ENCODE measurements around the gene CDCA4.

The CDCA4 gene

DNA sequence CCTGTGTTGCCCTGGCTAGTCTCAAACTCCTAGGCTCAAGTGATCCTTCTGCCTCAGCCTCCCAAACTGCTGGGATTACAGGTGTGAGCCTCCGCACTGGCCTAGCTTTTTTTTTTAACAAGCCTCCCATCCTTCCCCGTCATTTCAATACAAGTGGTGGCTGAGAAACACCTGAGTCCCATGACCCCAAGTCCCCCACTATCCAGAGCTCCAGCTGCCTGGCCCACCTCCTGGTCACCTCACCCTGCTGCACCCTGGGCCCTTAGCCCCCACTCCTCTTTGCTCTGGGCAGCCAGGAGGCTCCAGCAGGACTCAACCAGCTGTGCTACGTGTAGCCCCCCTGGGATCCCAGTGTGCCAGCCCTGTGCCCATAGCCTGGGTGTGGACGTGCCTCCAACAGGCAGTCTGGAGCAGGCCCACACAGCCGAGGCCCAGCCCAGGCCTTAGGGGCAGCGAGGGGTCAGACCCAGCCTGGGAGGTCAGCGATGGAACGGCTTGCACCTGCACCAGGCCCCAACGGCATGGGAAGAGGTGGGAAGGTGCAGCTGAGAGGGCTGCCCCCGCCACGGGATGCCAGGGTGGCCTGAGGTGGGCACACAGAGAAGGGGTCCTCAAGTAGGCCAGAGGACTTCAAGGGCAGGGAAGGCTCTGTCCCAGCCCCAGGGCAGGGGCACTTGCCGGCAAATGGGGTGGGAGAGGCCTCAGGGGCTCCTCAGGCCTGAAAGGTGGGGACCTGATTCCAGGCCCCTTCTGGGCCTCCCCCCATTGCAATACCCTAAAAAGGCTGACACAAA, 49.2 kb downstream of the CDCA4 start:
- TF ChIP-seq POLR2AphosphoS5 (IDR thresholded peaks at IDR 0.05; ENCODE audit: low read depth, low read length) (no peak), SIN3A (IDR thresholded peaks at IDR 0.05; ENCODE audit: borderline replicate concordance, insufficient read depth, low read length) (no peak), FOXP2 (optimal IDR thresholded peaks at IDR 0.05; ENCODE audit: borderline replicate concordance, extremely low read depth, extremely low read length, insufficient read depth) (no peak), TAF1 (IDR thresholded peaks at IDR 0.05; ENCODE audit: borderline replicate concordance, insufficient read depth, low read length) (no peak)
- TF ChIP-seq, protein P1, sequence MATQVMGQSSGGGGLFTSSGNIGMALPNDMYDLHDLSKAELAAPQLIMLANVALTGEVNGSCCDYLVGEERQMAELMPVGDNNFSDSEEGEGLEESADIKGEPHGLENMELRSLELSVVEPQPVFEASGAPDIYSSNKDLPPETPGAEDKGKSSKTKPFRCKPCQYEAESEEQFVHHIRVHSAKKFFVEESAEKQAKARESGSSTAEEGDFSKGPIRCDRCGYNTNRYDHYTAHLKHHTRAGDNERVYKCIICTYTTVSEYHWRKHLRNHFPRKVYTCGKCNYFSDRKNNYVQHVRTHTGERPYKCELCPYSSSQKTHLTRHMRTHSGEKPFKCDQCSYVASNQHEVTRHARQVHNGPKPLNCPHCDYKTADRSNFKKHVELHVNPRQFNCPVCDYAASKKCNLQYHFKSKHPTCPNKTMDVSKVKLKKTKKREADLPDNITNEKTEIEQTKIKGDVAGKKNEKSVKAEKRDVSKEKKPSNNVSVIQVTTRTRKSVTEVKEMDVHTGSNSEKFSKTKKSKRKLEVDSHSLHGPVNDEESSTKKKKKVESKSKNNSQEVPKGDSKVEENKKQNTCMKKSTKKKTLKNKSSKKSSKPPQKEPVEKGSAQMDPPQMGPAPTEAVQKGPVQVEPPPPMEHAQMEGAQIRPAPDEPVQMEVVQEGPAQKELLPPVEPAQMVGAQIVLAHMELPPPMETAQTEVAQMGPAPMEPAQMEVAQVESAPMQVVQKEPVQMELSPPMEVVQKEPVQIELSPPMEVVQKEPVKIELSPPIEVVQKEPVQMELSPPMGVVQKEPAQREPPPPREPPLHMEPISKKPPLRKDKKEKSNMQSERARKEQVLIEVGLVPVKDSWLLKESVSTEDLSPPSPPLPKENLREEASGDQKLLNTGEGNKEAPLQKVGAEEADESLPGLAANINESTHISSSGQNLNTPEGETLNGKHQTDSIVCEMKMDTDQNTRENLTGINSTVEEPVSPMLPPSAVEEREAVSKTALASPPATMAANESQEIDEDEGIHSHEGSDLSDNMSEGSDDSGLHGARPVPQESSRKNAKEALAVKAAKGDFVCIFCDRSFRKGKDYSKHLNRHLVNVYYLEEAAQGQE (IDR thresholded peaks at IDR 0.05; ENCODE audit: insufficient read depth in 1 of 2, low read depth in 2 of 2, low read length in 2 of 2): no peak

DNA sequence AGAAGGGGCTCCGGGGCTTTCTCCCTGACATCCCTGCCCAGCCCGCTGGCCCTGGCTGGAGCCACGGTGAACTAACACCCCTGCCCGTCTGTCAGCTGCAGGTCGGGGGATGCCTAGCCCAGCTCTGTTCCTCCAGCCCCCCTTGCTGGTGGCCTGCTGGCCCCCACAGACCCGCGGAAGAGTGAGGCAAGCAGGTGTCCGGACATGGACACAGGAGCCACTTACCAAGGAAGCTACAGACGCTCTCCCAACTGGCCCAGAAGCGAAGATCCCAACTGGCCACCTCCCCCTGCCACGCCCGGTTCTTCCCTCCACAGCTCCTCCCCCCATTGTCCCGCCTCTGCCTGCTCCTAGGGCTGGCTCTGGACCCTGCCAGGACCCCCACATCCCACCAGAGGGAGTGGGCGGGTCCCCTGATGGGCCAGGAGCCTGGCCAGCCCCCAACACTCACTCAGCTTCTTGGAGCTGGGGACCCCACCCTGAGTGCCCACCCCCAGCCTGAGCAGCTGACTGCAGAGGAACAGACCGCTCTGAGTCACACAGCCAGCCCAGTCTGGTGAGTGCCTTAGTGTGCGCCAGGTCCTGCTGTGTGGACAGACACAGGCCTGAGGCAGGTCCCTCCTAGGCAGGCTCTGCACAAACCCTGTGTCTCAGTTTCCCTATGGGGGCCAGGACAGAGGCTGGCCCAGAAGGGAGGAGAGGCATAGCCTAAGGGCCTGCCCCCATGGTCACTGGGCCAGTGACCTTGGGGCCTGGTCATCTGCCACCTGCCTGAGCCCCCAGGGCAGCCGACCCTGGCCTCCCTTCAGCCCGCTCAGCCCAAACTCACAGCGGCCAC, 50.4 kb downstream of the CDCA4 start:
- no peak for TF ChIP-seq TAF1 (IDR thresholded peaks at IDR 0.05; ENCODE audit: borderline replicate concordance, insufficient read depth, low read length)
- no peak for TF ChIP-seq FOXP2 (optimal IDR thresholded peaks at IDR 0.05; ENCODE audit: borderline replicate concordance, extremely low read depth, extremely low read length, insufficient read depth)
- TF ChIP-seq SIN3A (IDR thresholded peaks at IDR 0.05; ENCODE audit: borderline replicate concordance, insufficient read depth, low read length): no peak
- TF ChIP-seq POLR2AphosphoS5 (IDR thresholded peaks at IDR 0.05; ENCODE audit: low read depth, low read length): no peak
- TF ChIP-seq, protein P1 (IDR thresholded peaks at IDR 0.05; ENCODE audit: insufficient read depth in 1 of 2, low read depth in 2 of 2, low read length in 2 of 2): no peak

DNA sequence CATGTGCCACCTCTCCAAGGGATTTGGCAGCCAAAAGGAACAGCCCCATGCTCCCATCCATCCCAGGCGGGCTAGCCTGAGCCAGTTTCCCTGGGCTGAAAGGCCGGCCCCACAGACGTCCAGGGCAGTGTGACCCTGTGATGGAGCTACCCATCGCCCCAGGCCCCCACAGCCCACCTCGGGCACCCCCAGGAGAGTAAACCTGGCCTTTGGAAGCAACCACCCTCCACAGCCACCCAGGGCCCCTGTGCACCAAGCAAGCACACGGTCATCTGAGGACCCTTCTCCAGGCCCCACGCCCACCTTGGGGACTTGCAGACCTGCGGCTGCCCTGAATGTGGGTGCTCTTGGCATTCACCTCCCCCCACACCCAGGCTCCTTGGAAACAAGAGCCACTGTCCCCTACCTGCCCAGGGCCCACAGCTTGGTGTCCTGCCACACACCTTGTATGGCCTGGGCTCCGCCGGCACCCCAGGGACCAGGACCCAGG, 51.1 kb downstream of the CDCA4 start:
- TF ChIP-seq TAF1 (IDR thresholded peaks at IDR 0.05; ENCODE audit: borderline replicate concordance, insufficient read depth, low read length) (no peak), SIN3A (IDR thresholded peaks at IDR 0.05; ENCODE audit: borderline replicate concordance, insufficient read depth, low read length) (no peak), POLR2AphosphoS5 (IDR thresholded peaks at IDR 0.05; ENCODE audit: low read depth, low read length) (no peak), FOXP2 (optimal IDR thresholded peaks at IDR 0.05; ENCODE audit: borderline replicate concordance, extremely low read depth, extremely low read length, insufficient read depth) (no peak)
- TF ChIP-seq, protein P1 (IDR thresholded peaks at IDR 0.05; ENCODE audit: insufficient read depth in 1 of 2, low read depth in 2 of 2, low read length in 2 of 2): no peak

DNA sequence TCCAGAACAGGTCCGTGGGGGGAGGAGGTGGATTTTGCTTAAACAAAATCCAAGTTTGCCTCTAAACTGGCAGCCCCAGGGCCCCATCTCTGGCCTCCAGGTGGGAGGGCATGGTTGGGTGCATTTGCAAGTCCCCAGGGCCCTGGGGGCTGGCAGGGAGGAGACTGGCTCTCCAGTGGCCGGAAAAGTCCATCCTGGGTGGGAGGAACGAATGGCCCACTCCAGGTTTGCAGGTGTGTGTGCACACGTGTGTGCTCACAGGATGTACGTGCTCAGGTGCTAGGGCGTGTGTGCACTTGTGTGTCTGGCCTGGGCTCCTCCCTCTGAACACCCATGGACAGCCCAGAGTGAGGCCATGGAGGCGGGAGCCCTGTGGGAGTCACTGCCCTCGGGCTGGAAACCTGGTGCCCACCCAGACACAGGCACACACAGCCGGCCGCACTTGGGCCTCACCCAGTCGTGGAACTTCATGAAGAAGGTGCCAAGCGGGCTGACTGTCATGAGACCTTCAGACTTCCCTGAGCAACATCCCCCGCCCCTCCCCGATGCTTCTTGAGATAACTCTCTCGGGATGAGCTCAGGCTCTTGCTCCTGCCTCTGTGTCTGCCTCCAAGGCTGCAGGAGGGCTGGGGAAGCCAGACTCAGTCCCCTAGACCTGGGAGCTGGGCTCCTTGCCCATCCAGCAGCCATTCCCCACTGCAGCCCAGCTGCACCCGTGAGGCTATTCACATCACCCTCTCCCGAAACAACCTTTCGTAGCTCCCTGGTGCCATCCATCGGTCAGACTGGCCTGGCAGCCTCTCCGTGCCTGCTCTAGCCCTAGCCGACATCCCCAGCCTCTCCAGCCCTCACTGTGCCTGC, 52.1 kb downstream of the CDCA4 start:
- no peak for TF ChIP-seq FOXP2 (optimal IDR thresholded peaks at IDR 0.05; ENCODE audit: borderline replicate concordance, extremely low read depth, extremely low read length, insufficient read depth)
- TF ChIP-seq, protein P1 (IDR thresholded peaks at IDR 0.05; ENCODE audit: insufficient read depth in 1 of 2, low read depth in 2 of 2, low read length in 2 of 2): no peak
- TF ChIP-seq POLR2AphosphoS5 (IDR thresholded peaks at IDR 0.05; ENCODE audit: low read depth, low read length): no peak
- no peak for TF ChIP-seq SIN3A (IDR thresholded peaks at IDR 0.05; ENCODE audit: borderline replicate concordance, insufficient read depth, low read length)
- no peak for TF ChIP-seq TAF1 (IDR thresholded peaks at IDR 0.05; ENCODE audit: borderline replicate concordance, insufficient read depth, low read length)
